Endothelial cell of umbilical vein (primary cell): ENCODE measurements around the gene C6orf163.

Experiments used
- EZH2 ChIP-seq: IDR thresholded peaks from 2 replicates; pipeline ENCODE4 v1.6.1; 2012; ENCODE audit warnings: borderline replicate concordance, low read depth, mild to moderate bottlenecking, moderate library complexity, low read length, inconsistent platforms; ENCODE audit not compliant: severe bottlenecking
- GATA2 ChIP-seq: IDR thresholded peaks from 2 replicates; pipeline ENCODE4 v1.7.0; 2011; ENCODE audit warnings: low read depth, mild to moderate bottlenecking, moderate library complexity, mixed read lengths, low read length; ENCODE audit not compliant: insufficient read length, insufficient read depth
- MAX ChIP-seq: IDR thresholded peaks from 2 replicates; pipeline ENCODE4 v1.6.1; 2011; ENCODE audit not compliant: insufficient read depth, insufficient read length
- POLR2A ChIP-seq: IDR thresholded peaks from 2 replicates; pipeline ENCODE4 v1.6.1; 2012; ENCODE audit warnings: low read depth, mild to moderate bottlenecking, control low read depth, low read length
- POLR2AphosphoS5 ChIP-seq: IDR thresholded peaks from 2 replicates; pipeline ENCODE4 v1.6.1; 2012; ENCODE audit warnings: low read depth, mild to moderate bottlenecking, control low read depth, low read length, moderate library complexity; ENCODE audit not compliant: insufficient read depth
- TF ChIP-seq, protein P1 (sequence below), 2 donors: IDR thresholded peaks; 1 replicate in 1 of 2; 2 replicates in 1 of 2; pipeline ENCODE4 v1.5.1; 2011; ENCODE audit warnings: low read length in 2 of 2, mild to moderate bottlenecking in 2 of 2, moderate library complexity in 2 of 2, control low read depth in 1 of 2, inconsistent platforms in 1 of 2, low read depth in 1 of 2; ENCODE audit not compliant: insufficient read depth in 1 of 2; ENCODE audit errors: extremely low read depth in 1 of 2

GRCh38 chr6:87378947-87379346 lies 34.3 kb downstream of the C6orf163 start:
- no peak for TF ChIP-seq POLR2AphosphoS5
- TF ChIP-seq POLR2A: no peak
- TF ChIP-seq, protein P1, sequence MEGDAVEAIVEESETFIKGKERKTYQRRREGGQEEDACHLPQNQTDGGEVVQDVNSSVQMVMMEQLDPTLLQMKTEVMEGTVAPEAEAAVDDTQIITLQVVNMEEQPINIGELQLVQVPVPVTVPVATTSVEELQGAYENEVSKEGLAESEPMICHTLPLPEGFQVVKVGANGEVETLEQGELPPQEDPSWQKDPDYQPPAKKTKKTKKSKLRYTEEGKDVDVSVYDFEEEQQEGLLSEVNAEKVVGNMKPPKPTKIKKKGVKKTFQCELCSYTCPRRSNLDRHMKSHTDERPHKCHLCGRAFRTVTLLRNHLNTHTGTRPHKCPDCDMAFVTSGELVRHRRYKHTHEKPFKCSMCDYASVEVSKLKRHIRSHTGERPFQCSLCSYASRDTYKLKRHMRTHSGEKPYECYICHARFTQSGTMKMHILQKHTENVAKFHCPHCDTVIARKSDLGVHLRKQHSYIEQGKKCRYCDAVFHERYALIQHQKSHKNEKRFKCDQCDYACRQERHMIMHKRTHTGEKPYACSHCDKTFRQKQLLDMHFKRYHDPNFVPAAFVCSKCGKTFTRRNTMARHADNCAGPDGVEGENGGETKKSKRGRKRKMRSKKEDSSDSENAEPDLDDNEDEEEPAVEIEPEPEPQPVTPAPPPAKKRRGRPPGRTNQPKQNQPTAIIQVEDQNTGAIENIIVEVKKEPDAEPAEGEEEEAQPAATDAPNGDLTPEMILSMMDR (IDR thresholded peaks at IDR 0.05; ENCODE audit: extremely low read depth in 1 of 2, insufficient read depth in 1 of 2, low read depth in 1 of 2, low read length in 2 of 2): no peak
- no peak for TF ChIP-seq MAX
- no peak for TF ChIP-seq GATA2
- no peak for TF ChIP-seq EZH2
